GM20431 (cell line): ENCODE results near the gene CLEC4M.

Source experiments
- in situ Hi-C: fragments of 300-500 bp; cut with MseI, MboI; formaldehyde crosslinking; loops from one replicate; pipeline ENCODE4 v1.15.0; 2020; ENCODE audit warnings: low sequenced_read_pairs; ENCODE audit not compliant: unreplicated experiment

The CLEC4M gene

DNA sequence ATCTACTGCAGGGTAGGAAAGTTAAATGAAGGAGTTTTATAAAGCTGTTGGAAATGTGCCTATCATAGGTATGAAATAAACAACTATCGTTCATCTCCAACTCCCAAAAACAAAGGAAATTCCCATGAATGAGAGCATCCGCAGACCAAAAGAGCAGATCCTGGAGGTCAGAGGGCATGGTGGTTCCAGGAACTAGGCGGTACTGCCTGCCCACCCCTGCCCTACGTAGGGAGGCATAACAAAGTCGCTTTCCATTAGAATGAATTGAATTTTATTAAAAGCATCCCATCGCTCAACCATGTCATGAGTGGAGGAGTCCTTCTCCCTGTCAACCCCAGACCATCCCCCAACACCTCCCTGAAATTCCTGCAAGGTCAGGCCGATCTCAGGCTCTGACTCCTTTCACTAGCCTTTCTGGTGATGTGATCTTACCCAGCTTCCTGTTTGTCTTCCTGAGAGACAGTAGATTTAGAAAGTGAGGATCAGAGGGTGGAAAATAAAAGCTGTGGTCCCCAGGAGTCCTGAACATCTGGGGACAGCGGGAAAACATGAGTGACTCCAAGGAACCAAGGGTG lies at the start of gene CLEC4M:
Gene CLEC4M (plus strand): TSS at position 525 of the 575 bp plus-strand sequence. CDS start 24 bp downstream, at position 549.
- in situ Hi-C loops, result no loop called here

- in situ Hi-C loops, result no loop called here
Observed at GRCh38 chr19:7715671-7716070, 47.4 kb upstream of the CLEC4M start.

DNA sequence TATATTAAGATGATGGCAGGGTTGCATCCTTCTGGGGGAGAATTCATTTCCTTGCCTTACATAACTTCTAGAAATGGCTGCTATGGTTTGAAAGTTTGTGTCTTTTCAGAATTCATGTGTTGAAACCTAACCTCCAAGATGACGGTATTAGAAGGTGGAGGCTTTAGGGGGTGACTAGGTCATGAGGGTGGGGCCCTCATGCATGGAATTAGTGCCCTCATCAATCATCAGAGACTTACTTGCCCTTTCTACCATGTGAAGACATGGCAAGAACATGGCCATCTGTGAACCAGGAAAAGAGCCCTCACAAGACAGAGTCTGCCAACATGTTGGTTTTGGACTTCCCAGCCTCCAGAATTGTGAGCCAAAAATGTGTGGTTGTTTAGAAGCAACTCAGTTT lies 46.3 kb upstream of the CLEC4M start:
- in situ Hi-C loops, result no loop called here

GRCh38 chr19:7718668-7719067 lies 44.4 kb upstream of the CLEC4M start:
- in situ Hi-C loops, result no loop called here

DNA sequence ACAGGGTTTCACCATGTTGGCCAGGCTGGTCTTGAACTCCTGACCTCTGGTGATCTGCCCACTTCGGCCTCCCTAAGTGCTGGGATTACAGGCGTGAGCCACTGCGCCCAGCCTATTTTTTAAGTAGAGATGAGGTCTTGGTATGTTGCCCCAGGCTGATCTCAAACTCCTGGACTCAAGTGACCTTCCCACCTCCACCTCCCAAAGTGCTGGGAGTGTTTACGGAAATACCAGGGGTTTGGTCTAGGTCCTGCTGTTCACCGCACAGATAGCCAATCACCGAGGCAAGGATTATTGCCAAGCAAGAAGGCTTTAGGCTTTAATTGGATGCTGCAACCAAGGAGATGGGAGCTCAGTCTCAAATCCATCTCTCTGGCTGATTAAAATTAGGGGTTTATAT lies 42.7 kb upstream of the CLEC4M start:
- in situ Hi-C loops, result no loop called here

DNA sequence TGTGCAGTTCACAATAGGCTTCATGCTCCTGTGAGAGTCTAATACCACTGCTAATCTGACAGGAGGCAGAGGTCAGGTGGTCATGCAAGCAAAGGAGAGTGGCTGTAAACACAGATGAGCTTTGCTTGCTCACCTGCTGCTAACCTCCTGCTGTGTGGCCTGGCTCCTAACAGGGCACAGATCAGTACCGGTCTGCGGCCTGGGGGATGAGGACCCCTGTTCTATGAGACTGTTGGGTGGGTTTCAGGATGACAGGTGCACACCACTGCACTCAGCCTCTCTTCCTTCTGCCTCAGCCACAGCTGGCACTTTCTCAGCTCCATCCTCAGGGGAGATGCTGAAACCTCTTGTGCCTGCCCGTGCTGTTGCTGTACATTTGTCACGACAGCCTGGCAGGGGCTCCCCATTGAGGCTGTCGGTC lies 40.8 kb upstream of the CLEC4M start:
- in situ Hi-C loops, result no loop called here

DNA sequence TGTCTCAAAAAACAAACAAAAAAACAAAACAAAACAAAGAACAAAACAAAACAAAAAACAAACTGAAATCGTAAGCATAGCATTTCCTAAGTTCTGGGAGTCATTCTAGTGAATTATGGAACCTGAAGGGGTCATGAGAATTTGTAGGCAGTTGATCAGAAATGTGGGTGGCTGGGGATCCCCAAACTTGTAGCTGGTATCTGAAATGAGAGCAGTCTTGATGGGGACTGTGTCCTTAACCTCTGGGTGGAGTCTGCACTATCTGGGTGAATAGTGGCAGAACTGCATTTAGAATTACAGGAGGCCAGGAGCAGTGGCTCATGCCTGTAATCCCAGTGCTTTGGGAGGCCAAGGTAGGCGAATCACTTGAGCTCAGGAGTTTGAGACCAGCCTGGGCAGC lies 37.3 kb upstream of the CLEC4M start:
- in situ Hi-C loops, result no loop called here

- in situ Hi-C loops, result no loop called here
Observed at GRCh38 chr19:7729211-7729610, 33.8 kb upstream of the CLEC4M start.

DNA sequence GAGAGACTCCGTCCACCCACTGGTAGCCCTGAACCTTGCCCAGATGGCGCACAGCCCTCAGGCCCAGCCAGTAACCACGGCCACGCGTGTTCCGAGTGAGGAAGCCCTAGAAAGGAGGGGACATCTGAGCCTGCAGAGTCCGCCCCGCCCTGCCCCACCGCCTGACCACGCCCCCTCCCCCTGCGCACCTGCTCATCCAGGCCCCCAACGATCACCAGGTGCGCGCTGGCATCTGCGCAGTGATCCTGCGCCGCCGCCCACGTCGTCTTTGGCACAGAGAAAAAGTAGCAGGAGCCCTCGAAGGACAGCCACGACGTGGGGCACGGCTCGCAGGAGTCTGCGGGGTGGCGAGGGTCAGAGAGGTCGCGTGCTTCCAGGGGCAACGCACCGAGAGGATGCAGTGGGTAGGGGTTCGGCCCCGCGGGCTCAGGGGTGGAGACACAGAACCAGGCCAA lies 33.2 kb upstream of the CLEC4M start:
- in situ Hi-C loops, result no loop called here

DNA sequence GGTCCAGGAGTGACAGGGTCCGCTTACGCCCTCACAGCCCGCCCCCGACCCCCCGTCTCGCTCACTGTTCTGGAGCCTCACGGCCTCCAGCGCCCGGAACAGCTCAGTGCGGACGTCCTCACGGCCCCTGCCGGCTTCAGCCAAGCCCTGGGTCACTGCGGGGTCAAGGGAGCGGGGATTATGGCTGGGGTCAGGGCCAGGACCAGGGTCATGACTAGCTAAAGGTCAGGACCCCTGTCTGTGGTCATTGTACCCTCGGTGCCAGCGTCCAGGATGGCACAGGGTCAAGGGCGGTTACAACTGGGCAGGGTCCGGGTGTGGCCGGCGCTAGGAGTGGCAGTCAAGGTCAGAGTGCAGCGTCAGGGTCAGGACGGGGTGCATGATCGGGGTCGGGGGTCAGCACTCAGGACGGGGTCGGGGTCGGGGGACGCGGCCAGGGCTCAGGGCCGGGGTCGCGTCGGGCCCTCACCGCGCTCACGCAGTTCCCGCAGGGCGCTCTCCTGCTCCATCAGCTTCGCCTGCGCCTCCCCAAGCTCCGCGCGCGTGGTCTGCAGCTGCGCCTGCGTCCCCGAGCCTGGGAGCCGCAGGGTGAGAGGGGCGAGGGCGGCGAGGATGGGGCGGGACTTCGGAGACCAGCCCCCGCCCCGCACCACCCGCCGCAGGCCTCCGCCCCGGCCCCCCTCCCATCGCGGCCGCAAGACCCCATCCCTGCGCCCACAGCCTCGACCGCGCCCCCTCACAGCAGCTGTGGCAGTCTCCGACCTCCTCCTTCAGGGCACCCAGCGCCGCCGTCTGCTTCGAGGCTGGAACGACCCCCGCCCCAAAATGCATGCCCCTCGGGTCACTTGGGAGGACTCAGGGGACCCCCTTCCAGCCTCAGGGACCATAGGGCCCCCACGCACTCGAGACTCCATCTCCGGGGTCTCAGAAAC lies 32.5 kb upstream of the CLEC4M start:
- in situ Hi-C loops, result no loop called here

GRCh38 chr19:7731218-7731595 lies 31.8 kb upstream of the CLEC4M start:
- in situ Hi-C loops, result no loop called here

DNA sequence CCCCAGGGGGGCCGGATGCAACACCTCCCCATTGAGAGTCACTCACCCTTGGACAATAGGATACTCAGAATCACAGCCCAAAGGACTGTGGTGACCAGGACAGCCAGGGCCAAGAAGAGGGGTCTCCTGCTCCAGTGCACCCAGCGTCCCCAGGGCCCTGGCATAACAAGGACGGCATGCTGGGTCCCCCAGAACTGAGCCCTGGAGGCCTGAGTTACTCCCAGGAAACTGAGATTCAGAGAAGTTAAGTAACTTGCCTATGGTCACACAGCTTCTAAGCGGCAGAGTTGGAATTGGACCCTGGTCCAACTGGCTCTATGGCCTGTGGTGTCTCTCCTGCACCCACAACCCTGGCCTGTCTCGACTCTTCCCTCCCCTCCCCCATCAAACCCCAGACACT lies 31.4 kb upstream of the CLEC4M start:
- in situ Hi-C loops, result no loop called here

DNA sequence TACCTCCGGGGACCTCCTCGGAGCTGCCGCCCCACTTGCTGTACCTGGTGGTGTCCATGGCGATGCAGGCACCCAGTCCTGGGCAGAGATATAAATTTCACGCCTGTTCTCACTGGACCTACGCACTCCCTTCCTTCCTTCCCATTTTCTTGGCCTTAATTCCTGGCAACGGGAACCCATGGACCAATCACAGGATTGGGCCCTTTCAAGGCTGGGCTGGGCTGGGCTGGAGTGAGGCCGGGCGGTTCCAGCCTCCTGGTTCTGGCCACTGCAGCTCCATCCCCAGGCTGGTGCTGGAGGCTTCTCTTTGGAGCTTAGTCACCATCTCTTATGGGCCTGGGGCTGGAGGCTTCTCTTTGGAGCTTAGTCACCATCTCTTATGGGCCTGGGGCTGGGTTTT lies 31.0 kb upstream of the CLEC4M start, which contains the start of gene CLEC4G:
Gene CLEC4G (minus strand): TSS at position 66 of the 400 bp plus-strand sequence. CDS start 8 bp downstream, at position 58.
- in situ Hi-C loops, result no loop called here

GRCh38 chr19:7733376-7733775 lies 29.7 kb upstream of the CLEC4M start:
- in situ Hi-C loops, result no loop called here

DNA sequence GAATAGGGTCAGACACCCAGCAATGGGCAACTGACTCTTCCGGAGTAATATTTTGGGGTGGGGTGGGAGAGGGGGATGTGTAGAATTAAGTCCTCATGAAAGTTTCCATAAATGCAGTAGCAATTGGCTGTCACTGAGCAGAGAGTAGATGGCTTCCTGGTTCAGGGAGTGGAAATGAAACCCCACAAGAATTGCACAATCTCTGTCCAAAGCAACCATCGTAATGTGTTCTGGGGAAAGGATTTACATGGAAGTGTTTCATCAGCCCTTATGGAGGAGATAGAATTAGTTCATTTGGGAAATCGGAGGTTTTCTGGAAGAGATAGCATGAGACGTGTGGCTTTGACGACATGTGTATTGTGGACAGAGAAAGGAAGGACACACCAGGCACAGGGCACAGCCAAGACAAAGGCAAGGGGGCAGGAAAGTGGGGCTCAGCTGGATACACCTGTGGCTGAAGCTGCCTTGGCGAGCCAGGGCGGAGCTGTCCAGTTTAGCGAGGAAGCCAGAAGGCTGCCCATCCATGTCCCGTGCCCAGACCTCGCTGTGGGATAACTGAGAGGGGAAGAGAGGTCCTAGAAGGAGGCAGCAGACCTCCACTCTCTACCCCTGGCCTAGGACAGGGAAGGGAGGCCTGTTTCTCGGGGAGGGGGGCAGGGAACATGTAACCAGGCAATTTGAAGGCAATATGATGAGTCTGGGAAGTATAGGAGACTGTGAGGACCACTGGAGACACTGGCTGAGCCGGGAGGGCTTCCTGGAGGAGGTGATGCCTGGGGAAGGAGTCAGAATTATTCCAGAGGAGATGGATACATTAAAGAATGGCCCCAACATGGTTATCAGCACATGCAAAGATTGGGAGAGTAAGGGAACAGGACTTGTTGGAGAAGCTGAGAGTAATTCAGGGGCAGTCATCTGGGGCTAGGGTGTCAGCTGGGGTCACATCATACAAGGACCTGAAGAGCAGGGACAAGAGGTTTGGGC lies 28.5 kb upstream of the CLEC4M start:
- in situ Hi-C loops, result no loop called here

DNA sequence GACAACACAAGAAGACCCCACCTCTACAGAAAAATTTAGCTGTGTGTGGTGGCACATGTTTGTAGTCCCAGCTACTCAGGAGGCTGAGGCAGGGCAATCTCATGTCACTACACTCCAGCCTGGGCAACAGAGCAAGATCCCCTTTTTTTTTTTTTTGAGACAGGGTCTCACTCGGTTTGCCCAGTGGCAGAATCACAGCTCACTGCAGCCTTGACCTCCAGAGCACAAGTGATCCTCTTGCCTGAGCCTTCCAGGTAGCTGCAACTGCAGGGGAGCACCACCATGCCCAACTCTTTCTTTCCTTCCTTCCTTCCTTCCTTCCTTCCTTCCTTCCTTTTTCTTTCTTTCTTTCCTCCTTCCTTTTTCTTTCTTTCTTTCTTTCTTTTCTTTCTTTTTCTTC lies 26.9 kb upstream of the CLEC4M start:
- in situ Hi-C loops, result no loop called here

DNA sequence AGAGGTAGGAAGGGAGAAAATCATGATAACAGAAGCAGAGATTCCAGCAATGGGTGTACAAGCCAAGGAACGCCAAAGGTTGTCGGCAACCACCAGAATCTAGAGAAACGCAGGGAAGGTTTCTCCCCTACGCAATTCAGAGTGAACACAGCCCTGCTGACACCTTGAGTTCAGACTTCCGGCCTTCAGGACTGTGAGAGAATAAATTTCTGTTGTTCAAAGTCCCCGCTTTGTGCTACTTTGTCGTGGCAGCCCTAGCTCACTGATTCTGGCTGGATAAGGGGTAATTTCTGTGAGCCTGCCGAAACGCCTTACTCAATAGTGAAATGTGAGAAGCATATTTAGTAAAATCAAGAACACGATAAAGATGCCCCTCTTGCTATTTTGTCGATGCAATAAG lies 25.8 kb upstream of the CLEC4M start:
- in situ Hi-C loops, result no loop called here

GRCh38 chr19:7738023-7738422 lies 25.0 kb upstream of the CLEC4M start:
- in situ Hi-C loops, result no loop called here

DNA sequence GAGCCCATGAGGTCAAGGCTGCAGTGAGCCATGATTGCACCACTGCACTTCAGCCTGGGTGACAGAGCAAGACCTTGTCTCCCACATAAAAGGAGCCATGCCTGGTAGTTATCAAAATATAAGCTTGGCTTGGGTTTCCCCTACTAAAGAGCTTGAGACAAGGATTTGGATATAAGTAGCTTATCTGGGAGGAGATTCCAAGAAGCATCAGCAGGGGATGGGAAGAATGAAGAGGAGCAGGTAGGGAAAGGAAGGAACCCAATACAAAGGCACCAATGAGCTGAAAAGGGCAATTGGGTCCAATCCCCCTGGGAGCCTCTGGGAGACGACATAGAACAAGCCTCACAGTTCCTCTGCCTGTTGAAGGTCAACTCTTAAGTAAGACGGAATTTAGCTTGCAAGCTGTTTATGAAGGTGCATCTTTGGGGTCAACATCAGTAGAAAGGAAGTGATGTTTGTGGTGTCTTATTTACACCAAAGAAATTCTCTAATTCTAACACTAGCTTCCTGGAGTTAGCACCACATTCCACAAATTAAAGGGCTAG lies 23.8 kb upstream of the CLEC4M start:
- in situ Hi-C loops, result no loop called here
